ENCODE data around the gene IL18R1. TPM values are rescaled to one million over a fixed set of nuclear protein-coding genes. Genes with fewer than 3 reads are reported as not detected.
A peak's percentile ranks its signal among the peaks of the same experiment; 100 is the strongest.

Gene IL18R1
- total RNA-seq, 1 donor, result 4.7 TPM

- no peak for DNase-seq (ENCODE audit: low read depth)
- H3K4me3 ChIP-seq (ENCODE audit: low read depth, low read length), result no peak overlapping the region
- TF ChIP-seq CTCF (IDR thresholded peaks at IDR 0.05; ENCODE audit: insufficient read depth, low read length), result no peak
These were observed 11.2 kb upstream of the IL18R1 start for GRCh38 chr2:102344397-102344796.

- H3K4me3 ChIP-seq (ENCODE audit: low read depth, low read length), result no peak overlapping the region
- DNase-seq (ENCODE audit: low read depth), result no peak
- no peak for TF ChIP-seq CTCF (IDR thresholded peaks at IDR 0.05; ENCODE audit: insufficient read depth, low read length)
These were observed 10.2 kb upstream of the IL18R1 start for GRCh38 chr2:102345329-102345920.

- no peak overlapping the region for H3K4me3 ChIP-seq (ENCODE audit: low read depth, low read length)
- DNase-seq (ENCODE audit: low read depth), result no peak
- no peak for TF ChIP-seq CTCF (IDR thresholded peaks at IDR 0.05; ENCODE audit: insufficient read depth, low read length)
These were observed 9.0 kb upstream of the IL18R1 start for GRCh38 chr2:102346381-102347130.

- no peak for TF ChIP-seq CTCF (IDR thresholded peaks at IDR 0.05; ENCODE audit: insufficient read depth, low read length)
- H3K4me3 ChIP-seq (ENCODE audit: low read depth, low read length), result no peak overlapping the region
- no peak for DNase-seq (ENCODE audit: low read depth)
These were observed 5.3 kb upstream of the IL18R1 start for GRCh38 chr2:102350137-102350793.

- no peak for TF ChIP-seq CTCF (IDR thresholded peaks at IDR 0.05; ENCODE audit: insufficient read depth, low read length)
- H3K4me3 ChIP-seq (ENCODE audit: low read depth, low read length), result peak overlapping the region; percentile 79
- no peak for DNase-seq (ENCODE audit: low read depth)
These were observed 751 bp downstream of the IL18R1 start for GRCh38 chr2:102356381-102356712.

GRCh38 chr2:102356741-102357140 is 1.1 kb downstream of the IL18R1 start:
- H3K4me3 ChIP-seq (ENCODE audit: low read depth, low read length), result peak overlapping the region; percentile 79
- TF ChIP-seq CTCF (IDR thresholded peaks at IDR 0.05; ENCODE audit: insufficient read depth, low read length), result no peak
- no peak for DNase-seq (ENCODE audit: low read depth)

Measured in fibroblast of the aortic adventitia (primary cell).